GM18526 (cell line): Measurements from ENCODE around the gene CASKIN2.

ENCODE experiments used
- POLR2A ChIP-seq: IDR thresholded peaks from 3 replicates; pipeline ENCODE4 v1.6.1; 2011; ENCODE audit not compliant: insufficient read length; ENCODE audit errors: extremely low read depth

Gene CASKIN2

DNA sequence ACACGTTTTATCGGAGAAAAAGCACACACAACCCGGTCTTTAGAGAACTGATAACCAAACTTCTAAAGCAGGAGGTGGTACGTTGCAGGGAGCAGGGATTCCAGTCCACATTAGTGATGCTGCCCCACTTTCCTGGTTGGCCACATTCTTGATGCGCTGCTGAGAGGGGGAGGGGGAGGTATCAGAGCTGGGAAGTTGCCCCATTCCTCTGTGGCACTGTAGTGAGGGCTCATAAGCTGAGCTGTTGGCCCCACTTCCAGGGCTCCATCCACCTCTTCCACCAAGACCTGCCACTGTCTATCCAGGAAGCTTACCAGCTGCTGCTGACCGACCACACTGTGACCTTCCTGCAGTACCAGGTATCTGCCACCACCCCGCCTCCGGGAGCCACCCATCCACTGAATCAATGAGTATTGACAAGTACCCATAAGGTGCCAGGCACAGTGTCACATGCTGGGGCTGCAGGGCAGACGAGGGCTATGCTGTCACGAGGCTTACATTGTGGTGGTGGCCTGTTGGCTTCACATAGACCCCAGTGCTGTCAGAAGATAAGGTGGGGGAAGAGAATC is 2.0 kb upstream of the CASKIN2 start:
- TF ChIP-seq POLR2A, result no peak

DNA sequence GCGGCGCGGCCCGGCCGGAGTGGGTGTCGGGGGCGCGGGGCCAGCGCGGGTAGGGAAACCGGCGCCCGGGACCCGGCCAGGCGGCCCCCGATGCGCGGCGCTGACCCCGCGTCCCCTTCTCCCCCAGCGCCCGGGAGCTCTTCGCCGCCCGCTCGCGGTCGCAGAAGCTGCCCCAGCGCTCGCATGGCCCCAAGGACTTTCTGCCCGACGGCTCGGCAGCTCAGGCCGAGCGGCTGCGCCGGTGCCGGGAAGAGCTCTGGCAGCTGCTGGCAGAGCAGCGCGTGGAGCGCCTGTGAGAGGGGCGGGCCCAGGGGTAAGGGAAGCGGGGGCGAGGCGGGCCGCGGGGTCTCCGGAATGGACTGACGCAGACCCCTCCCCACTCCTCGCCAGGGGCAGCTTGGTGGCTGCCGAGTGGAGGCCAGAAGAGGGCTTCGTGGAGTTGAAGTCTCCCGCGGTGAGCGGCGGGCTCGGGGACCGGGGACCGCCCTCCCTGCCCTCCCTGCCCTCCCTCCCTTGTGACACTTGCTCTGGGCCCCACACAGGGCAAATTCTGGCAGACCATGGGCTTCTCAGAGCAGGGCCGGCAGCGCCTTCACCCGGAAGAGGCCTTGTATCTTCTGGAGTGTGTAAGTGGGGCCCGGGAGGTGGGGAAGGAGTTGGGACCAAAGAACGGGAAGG is 1.4 kb upstream of the CASKIN2 start:
- TF ChIP-seq POLR2A, result no peak

DNA sequence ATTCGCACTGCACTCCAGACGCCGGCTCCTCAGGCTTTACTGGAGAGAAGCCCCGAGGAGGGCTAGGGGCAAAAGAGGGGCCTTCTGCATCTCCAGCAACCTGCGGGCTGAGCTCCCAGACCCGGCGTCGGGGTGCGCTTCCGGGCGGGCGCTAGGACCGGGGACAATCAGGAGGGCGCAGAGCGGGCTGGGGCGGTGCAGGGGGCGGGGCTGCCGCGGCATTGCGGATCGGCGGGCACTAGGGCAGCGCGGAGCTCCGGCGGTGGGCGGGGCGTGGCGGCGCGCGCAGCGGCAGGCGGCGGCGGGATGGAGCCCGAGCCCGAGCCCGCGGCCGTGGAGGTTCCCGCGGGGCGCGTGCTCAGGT is 900 bp upstream of the CASKIN2 start, which contains the start of gene TSEN54:
Gene TSEN54, plus strand, starts transcription at position 274 of the 364 bp plus-strand sequence. Its CDS starts 33 bp downstream, at position 307.
- peak; percentile 45 for TF ChIP-seq POLR2A

DNA sequence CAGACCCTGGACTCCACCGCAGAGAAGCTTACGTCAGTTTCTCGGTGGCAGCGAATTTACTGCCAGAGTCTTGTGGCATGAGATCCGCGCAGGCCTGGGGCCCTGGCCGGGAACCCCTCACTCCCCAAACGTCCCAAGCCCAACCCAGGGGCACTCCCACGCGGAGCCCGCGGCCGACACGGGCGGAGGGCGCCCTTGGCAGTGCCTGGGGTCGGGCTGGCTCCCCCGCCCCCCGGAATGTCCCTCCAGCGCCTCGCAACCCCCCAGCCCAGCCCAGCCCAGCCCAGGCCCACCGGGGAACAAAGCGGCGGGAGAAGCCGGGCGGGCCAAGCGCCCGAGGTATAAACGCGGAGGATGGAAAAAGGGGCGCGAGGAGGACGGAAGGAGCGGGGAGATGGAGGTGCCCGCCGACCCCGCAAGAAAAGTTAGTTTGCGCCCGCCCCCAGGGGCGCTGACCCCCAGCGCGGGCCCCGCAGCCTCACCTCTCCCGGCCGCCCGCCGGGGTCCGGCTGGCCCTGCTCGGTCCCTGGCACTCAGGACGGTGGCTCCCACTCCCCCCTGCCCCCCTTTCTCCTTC is 330 bp downstream of the CASKIN2 start:
- no peak for TF ChIP-seq POLR2A

DNA sequence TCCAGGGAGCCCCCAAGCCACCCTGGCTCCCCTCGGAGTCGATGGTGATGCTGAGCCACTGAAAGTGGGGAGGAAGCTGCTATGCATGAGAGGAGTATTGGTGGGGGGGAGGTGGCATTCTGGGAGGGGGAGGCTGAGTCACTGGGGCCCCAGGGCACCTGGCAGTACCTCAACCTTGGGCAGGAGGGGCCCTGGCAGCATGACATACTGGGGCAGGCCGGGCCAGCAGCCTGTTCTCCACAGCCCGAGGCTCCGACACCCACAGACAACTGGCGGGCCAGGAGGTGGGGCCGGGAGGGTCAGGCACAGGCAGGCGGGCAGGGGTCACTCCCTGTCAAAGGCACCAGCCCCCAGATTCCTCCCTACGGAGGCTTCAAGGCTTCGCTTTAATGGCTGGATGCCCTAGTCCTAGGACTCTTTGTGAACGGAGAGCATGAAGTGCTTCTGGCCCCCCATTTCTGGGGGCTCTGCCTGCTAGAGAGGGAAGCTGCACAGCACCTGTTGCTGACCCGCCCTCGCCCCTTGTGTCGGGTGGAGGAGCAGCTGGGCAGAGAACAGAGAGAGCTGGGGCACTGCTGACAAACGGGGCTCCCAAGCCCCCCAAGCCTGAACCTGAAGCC is 928 bp downstream of the CASKIN2 start:
- TF ChIP-seq POLR2A, result no peak

DNA sequence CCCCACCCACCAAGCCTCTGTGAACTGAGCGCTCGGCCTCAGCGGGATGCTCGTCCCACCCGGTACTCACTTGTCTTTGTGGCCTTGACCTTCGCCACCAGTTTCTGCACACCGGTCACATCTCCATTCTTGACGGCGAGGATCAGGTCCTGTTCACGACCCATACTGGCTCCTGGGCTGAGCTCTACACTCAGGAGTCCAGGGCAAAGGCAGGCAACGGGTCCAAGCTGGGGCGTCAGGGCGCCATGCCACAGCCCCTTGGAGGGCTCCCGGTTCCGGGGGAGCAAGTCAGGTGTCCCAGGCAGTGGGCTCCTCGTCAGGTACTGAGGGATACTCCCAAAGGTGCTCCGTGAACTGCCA is 1.7 kb downstream of the CASKIN2 start:
- no peak for TF ChIP-seq POLR2A

DNA sequence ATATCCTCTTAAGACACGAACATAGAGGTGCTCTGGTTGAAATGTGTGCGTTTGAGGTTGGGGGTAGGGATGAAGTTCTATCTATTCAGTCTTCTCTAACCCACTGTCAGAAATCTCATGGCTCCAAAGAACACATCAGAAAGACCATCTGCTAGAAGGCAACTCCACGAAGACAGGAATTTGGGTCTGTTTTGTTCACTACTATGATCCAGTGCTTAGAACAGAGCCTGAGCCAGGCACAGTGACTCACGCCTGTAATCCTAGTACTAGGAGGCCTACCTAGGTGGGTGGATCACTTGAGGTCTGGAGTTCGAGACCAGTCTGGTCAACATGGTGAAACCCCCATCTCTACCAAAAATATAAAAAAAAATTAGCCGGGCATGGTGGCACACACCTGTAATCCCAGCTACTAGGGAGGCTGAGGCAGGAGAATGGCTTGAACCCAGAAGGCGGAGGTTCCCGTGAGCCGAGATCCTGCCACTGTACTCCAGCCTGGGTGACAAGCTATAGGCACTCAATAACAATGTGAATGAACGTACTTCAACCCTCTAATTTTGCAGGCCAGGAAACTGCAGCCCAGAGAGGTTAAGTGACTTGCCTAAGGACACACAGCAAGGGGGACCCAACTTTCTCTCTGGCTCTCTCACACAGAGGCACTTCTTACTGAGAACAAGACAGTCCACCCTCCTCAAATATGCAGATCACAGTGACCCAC is 2.3 kb downstream of the CASKIN2 start:
- TF ChIP-seq POLR2A, result no peak

DNA sequence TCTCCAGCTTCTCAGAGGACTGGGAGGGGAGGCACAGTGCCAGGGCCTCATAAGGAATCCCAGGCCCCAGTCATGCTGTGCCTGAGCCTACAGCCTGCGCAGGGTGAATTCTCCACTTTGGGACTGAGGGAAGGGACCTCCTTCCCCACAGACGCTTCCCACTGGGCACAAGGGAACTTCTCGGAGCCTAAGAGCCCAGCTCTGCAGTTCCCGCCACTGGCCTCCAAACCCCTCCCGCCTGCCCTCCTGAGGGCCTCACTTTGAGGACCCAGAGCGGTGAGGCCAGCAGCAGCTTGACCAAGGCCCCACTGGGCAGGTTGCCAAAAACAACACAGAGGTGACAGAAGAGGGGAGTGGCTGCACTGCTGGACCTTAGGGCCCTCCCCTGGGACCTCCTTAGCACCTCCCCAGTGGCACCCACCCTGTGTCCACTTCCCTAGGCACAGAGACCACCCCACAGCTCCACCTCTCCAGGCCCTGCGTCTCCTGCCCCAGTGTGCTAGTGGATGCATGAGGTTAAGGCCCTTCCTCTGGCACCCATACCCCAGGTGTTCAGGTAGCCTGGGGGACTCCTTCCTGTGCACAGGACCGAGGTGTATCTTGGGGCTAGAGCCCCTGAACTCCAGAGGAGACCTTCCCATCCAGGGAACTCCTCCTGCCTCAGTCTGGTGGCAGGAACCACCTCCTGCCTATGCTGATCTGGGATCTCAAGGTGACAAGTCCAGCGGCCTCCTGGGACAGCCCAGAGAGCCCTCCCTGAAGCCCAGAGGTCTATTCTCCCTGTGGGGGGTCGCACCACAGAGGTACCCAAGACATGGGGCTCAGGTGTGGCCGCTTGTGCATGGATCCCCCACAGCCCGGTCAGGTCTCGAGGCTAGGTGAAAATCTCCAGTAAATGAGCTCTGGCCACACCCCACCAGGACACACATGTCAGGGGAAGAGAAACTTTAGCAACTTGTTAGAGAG is 3.4 kb downstream of the CASKIN2 start:
- no peak for TF ChIP-seq POLR2A

DNA sequence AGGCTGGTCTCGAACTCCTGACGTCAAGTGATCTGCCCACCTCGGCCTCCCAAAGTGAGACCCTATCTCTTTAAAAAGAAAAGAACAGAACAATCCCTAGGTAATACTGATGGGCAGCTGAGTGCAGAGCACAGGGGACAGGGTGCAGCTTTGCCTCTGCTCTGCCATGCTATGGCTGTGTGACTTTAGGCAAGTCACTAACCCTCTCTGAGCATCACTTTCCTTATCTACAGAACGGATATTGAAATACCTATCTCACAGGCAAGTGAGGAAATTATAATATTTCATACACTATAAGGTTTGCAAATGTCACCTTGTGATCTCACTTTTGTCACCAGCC is 4.1 kb downstream of the CASKIN2 start:
- no peak for TF ChIP-seq POLR2A

DNA sequence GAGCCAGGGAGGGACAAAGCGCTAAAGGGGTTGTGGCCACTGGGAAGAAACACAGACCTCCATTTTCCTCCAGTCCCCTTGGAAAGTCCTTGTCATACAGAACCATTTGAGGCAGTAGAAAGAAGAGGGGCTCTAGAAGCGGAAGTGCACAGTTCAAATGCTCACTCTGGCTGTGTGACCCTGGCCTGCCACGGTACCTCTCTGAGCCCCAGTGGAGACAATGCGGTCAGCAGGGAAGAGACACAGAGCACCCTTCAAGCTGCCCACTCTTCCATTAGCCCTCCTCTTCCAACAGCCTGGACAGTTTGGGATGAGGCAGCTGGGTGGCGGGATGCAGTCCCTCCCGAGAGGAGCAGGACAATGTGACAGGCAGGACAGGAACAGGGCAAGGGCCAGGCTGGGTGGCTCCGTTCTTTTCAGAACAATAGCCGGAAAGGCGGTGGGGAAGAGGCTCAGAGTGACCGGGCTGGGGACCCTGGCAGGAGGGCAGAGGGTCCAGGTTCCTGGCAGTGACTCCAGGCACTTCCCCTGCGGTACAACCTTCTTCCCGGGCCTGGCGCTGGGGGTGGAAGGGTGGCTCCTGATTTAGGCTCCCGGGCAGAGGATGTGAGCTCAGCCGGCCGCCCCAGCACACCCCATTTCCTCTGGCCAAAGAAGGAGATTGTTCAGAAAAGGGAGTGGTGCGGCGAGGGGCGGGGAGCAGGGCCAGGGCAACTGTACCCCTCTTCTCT is 5.6 kb downstream of the CASKIN2 start:
- TF ChIP-seq POLR2A, result no peak

DNA sequence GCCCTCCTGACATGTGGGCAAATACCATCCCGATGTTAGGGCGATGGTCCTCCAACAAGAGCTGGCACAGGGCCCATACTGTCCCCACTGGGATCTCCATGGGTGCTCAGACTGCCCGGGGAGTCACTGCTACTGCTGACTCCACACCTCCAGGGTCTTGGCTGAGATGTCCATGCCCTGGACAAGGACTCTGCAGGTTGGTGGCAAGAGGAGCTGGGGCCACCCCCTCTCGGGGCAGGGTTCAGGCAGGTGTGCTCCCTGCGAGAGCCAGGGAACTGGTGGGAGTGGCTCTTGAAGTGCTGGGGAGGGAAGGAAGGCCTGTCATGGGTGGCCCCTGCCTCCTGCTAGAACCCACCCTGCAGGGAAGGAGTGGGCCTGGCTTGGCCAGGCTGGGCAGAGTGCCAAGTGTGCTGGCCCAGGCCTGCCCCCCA is 6.4 kb downstream of the CASKIN2 start:
- no peak for TF ChIP-seq POLR2A

DNA sequence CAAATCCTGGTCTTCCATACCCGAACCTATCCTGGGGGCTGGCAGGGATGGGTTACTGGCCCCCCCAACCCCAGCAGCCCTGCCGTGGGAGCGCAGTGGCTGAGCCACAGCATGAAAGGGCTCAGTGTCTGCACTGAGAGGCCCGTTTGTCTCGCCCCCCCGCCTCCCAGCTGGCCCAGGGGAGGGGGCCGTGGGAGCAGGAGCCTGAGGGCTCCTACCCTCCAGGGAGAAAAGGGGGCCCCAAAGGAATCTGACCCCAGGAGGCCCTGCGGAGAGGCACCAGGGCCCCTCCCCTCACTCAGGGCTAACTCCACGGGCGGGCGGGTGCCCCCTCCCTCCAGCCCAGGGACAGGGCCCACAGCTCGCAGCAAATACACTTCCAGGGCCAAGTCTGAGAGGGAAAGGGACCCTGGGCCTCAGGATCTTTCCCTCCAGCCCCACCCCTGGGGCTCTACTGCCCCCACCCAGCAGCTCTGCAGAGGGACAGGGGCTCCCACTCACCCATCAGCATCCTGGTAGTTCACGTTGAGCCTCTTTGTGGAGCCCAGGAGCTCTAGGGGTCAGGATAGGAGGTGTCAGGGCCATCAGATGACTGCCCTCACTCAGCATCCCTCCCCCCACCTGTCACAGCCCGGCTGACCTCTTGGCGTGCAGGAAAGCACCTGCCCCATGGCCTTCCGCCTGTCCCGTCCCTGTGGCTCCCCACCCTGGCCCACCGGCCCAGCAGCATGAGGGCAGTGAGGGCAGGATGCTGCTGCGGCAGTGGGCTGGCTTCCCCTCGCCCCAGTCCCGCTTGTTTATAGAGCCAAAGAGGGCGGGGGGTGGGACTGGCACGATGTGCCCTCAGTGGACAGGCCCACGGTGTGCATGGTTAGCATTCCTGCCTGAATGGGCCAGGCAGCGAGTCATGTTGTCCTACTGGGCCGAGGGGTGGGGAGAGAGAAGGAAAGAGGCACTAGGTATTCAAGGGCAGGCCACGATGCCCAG is 7.3 kb downstream of the CASKIN2 start:
- TF ChIP-seq POLR2A, result no peak

DNA sequence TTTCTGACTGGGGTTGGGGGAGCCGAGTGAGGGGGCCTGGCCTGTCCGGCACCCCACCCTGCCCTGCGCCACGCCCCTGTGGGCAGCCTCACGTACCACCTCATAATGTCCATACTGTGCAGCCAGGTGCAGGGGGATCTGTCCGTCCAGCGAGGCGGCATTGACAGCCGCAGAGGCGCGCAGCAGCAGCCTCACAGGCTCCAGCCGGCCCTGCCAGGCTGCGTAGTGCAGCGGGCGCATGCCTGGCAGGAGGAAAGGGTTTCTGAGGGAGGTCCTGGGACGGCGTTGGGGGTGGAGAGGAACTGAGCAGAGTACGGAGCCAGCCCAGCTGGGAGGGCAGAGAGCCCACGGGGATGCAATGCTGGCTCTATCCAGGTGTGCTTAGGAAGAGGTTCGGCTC is 8.4 kb downstream of the CASKIN2 start:
- TF ChIP-seq POLR2A, result no peak
